GM12892 (cell line): ENCODE measurements around the gene FATE1.
A peak's percentile ranks its signal among the peaks of the same experiment; 100 is the strongest.

Source experiments
- DNase-seq: peaks from one replicate; pipeline ENCODE4 v3.0.0; 2011; ENCODE audit not compliant: insufficient read length
- FAIRE-seq: peaks from 2 replicates; lab custom pipeline; 2011; peaks lifted over from hg19 to GRCh38; lab: Jason Lieb, UNC
- POLR2A ChIP-seq: IDR thresholded peaks from 2 replicates; pipeline ENCODE4 v1.6.1; 2011; ENCODE audit warnings: low read depth, low read length, control low read depth
- POLR2AphosphoS5 ChIP-seq: IDR thresholded peaks from 2 replicates; pipeline ENCODE4 v1.6.1; 2011; ENCODE audit warnings: low read depth, low read length, control low read depth
- TAF1 ChIP-seq: IDR thresholded peaks from 2 replicates; pipeline ENCODE4 v1.6.1; 2011; ENCODE audit warnings: low read depth, mild to moderate bottlenecking, control low read depth, low read length, borderline replicate concordance

Gene FATE1

GRCh38 chrX:151743651-151744470 lies 28.0 kb downstream of the FATE1 start:
- no peak for FAIRE-seq
- DNase-seq, result no peak
- TF ChIP-seq POLR2AphosphoS5 (no peak), TAF1 (no peak)

GRCh38 chrX:151745651-151746050 lies 29.8 kb downstream of the FATE1 start:
- TF ChIP-seq POLR2AphosphoS5, result no peak
- TF ChIP-seq TAF1, result no peak
- no peak for TF ChIP-seq POLR2A
- FAIRE-seq, result no peak
- DNase-seq, result no peak

- TF ChIP-seq POLR2AphosphoS5 (no peak), TAF1 (no peak), POLR2A (no peak)
- no peak for FAIRE-seq
These were observed 30.7 kb downstream of the FATE1 start for GRCh38 chrX:151746502-151746901.

GRCh38 chrX:151750511-151750910 lies 34.7 kb downstream of the FATE1 start:
- no peak for DNase-seq
- no peak for FAIRE-seq
- TF ChIP-seq POLR2A, result no peak
- TF ChIP-seq POLR2AphosphoS5, result no peak
- TF ChIP-seq TAF1, result no peak

More at GRCh38 chrX:151746502-151746901, 30.7 kb downstream of the FATE1 start:
- no peak for DNase-seq

- FAIRE-seq, result no peak
- TF ChIP-seq TAF1 (no peak), POLR2AphosphoS5 (no peak), POLR2A (no peak)
These were observed 37.0 kb downstream of the FATE1 start for GRCh38 chrX:151752847-151753246.

GRCh38 chrX:151753313-151754046 lies 37.6 kb downstream of the FATE1 start:
- FAIRE-seq (peak; percentile 79), DNase-seq (peak; percentile 54)
- no peak for TF ChIP-seq POLR2AphosphoS5

More at GRCh38 chrX:151752847-151753246, 37.0 kb downstream of the FATE1 start:
- DNase-seq, result no peak

- TF ChIP-seq POLR2AphosphoS5 (no peak), POLR2A (no peak), TAF1 (no peak)
- DNase-seq, result no peak
- FAIRE-seq, result no peak
These were observed 38.2 kb downstream of the FATE1 start for GRCh38 chrX:151754047-151754429.

- TF ChIP-seq POLR2AphosphoS5, result no peak
- TF ChIP-seq POLR2A, result no peak
- TF ChIP-seq TAF1, result no peak
- FAIRE-seq (no peak), DNase-seq (no peak)
These were observed 38.9 kb downstream of the FATE1 start for GRCh38 chrX:151754641-151755215.

- TF ChIP-seq POLR2A (no peak), POLR2AphosphoS5 (no peak), TAF1 (no peak)
- DNase-seq (no peak), FAIRE-seq (no peak)
These were observed 43.3 kb downstream of the FATE1 start for GRCh38 chrX:151759041-151759708.

GRCh38 chrX:151762802-151763201 lies 47.0 kb downstream of the FATE1 start:
- FAIRE-seq (no peak), DNase-seq (no peak)
- TF ChIP-seq POLR2AphosphoS5, result no peak
- TF ChIP-seq POLR2A, result no peak
- TF ChIP-seq TAF1, result no peak

- TF ChIP-seq POLR2AphosphoS5 (no peak), POLR2A (no peak), TAF1 (no peak)
- FAIRE-seq, result no peak
These were observed 47.9 kb downstream of the FATE1 start for GRCh38 chrX:151763711-151764110.

GRCh38 chrX:151765026-151765425 lies 49.2 kb downstream of the FATE1 start:
- DNase-seq (no peak), FAIRE-seq (no peak)
- TF ChIP-seq POLR2AphosphoS5 (no peak), POLR2A (no peak), TAF1 (no peak)

More at GRCh38 chrX:151763711-151764110, 47.9 kb downstream of the FATE1 start:
- DNase-seq, result no peak
